Endodermal cell (in vitro differentiated cells): ENCODE measurements around the gene CACNA1D. TPM values are rescaled to one million over a fixed set of nuclear protein-coding genes. Genes with fewer than 3 reads are reported as not detected.

Experiments used
- DNase-seq: peaks from one replicate; pipeline ENCODE4 v3.0.0-alpha.2; 2017
- H3K27ac ChIP-seq: 2 replicates; pipeline ENCODE4 v1.5.1; 2013; ENCODE audit warnings: mild to moderate bottlenecking, low read depth, low read length, moderate library complexity
- H3K27me3 ChIP-seq: 2 replicates; pipeline ENCODE4 v1.6.1; 2013; ENCODE audit warnings: mild to moderate bottlenecking, low read length, moderate library complexity; ENCODE audit not compliant: insufficient read depth, control insufficient read depth, poor library complexity, severe bottlenecking
- H3K36me3 ChIP-seq: 2 replicates; pipeline ENCODE4 v1.7.0; 2013; ENCODE audit warnings: mild to moderate bottlenecking, low read length, moderate library complexity; ENCODE audit not compliant: control insufficient read depth, insufficient read depth
- H3K4me1 ChIP-seq: one replicate; pipeline ENCODE4 v1.7.0; 2013; ENCODE audit warnings: low read length; ENCODE audit not compliant: control insufficient read depth, insufficient read depth
- H3K4me3 ChIP-seq: 2 replicates; pipeline ENCODE4 v1.5.1; 2013; ENCODE audit warnings: mild to moderate bottlenecking, low read length, moderate library complexity
- H3K9ac ChIP-seq: 2 replicates; pipeline ENCODE4 v1.6.1; 2013; ENCODE audit warnings: mild to moderate bottlenecking, low read length, moderate library complexity; ENCODE audit not compliant: poor library complexity, severe bottlenecking; ENCODE audit errors: extremely low read depth
- H3K9me3 ChIP-seq: 2 replicates; pipeline ENCODE4 v1.6.1; 2013; ENCODE audit warnings: mild to moderate bottlenecking, low read length, moderate library complexity; ENCODE audit not compliant: control insufficient read depth
- H3K27ac Mint-ChIP-seq: 2 replicates; pipeline ENCODE4 v1.8.0; 2020; ENCODE audit warnings: mixed read lengths
- H3K27me3 Mint-ChIP-seq: 2 replicates; pipeline ENCODE4 v1.8.0; 2021; ENCODE audit warnings: mild to moderate bottlenecking, mixed read lengths; ENCODE audit not compliant: insufficient read depth
- H3K36me3 Mint-ChIP-seq: 2 replicates; pipeline ENCODE4 v1.8.0; 2020; ENCODE audit warnings: low read depth, mixed read lengths
- H3K4me1 Mint-ChIP-seq: 2 replicates; pipeline ENCODE4 v1.8.0; 2020; ENCODE audit warnings: mixed read lengths
- H3K4me3 Mint-ChIP-seq: 2 replicates; pipeline ENCODE4 v1.8.0; 2020; ENCODE audit warnings: mild to moderate bottlenecking, moderate library complexity, mixed read lengths
- H3K9me3 Mint-ChIP-seq: 2 replicates; pipeline ENCODE4 v1.8.0; 2020; ENCODE audit warnings: mild to moderate bottlenecking, mixed read lengths
- CTCF ChIP-seq: fragments of 200-600 bp; sonication (generic); conservative IDR thresholded peaks from 2 replicates; pipeline ENCODE4 v1.5.0; 2021; ENCODE audit warnings: antibody characterized with exemption, mild to moderate bottlenecking
- WGBS, 2 experiments: methylation state at CpG; one replicate each; pipeline versions ENCODE4 v1.1.5 to v1.1.7; 2013; ENCODE audit warnings: missing lambda C conversion rate in 2 of 2, mixed read lengths in 1 of 2; ENCODE audit not compliant: insufficient coverage in 1 of 2, insufficient read length in 1 of 2; 5-methylcytosine and 5-hydroxymethylcytosine counted together
- total RNA-seq, 2 donors: library from RNA; stranded (reverse); fragmentation: NEBNext Ultra II Directional in 1 of 2; extraction: Animal tissue kit (Norgen Biotek cat#: 25700) in 1 of 2; gene quantifications; 2 replicates in 1 of 2; 3 replicates in 1 of 2; pipeline ENCODE4 v1.2.1, GENCODE V29; 2021

Gene CACNA1D
- total RNA-seq, 2 donors from 2014 or later: 2.2 to 3.8 TPM

- no peak overlapping the region for H3K4me3 Mint-ChIP-seq
- no peaks in the 10 kb centered on the region for H3K36me3 ChIP-seq
- TF ChIP-seq CTCF: no peak
- H3K27me3 Mint-ChIP-seq: no peaks in the 10 kb centered on the region
- no peaks in the 10 kb centered on the region for H3K27me3 ChIP-seq
- no peak for DNase-seq
- no peaks in the 10 kb centered on the region for H3K9me3 Mint-ChIP-seq
- no peaks in the 10 kb centered on the region for H3K9me3 ChIP-seq
- H3K4me1 ChIP-seq: no peaks in the 10 kb centered on the region
- H3K4me3 ChIP-seq: no peak overlapping the region
- no peak overlapping the region for H3K27ac Mint-ChIP-seq
- no peaks in the 10 kb centered on the region for H3K36me3 Mint-ChIP-seq
- peak overlapping the region; percentile 52 for H3K27ac ChIP-seq
- peaks cover 10% of the 10 kb centered on the region for H3K4me1 Mint-ChIP-seq
- 86 to 87% methylated on average over 5 to 7 of the region's 7 CpGs for WGBS, 2 experiments
- H3K9ac ChIP-seq: no peak overlapping the region
Measured at GRCh38 chr3:53545996-53546359, 51.6 kb downstream of the CACNA1D start.

- H3K4me1 Mint-ChIP-seq: peaks cover 10% of the 10 kb centered on the region
- H3K9me3 Mint-ChIP-seq: no peaks in the 10 kb centered on the region
- H3K27me3 Mint-ChIP-seq: no peaks in the 10 kb centered on the region
Measured at GRCh38 chr3:53547327-53547726, 52.9 kb downstream of the CACNA1D start.

GRCh38 chr3:53550005-53550620 lies 55.7 kb downstream of the CACNA1D start:
- H3K4me1 ChIP-seq: no peaks in the 10 kb centered on the region
- no peak overlapping the region for H3K27ac ChIP-seq
- no peaks in the 10 kb centered on the region for H3K27me3 ChIP-seq
- no peak for DNase-seq
- H3K36me3 ChIP-seq: no peaks in the 10 kb centered on the region
- no peaks in the 10 kb centered on the region for H3K9me3 Mint-ChIP-seq
- H3K4me3 Mint-ChIP-seq: no peak overlapping the region
- H3K9me3 ChIP-seq: no peaks in the 10 kb centered on the region
- TF ChIP-seq CTCF: peak; percentile 20
- no peaks in the 10 kb centered on the region for H3K27me3 Mint-ChIP-seq
- no peak overlapping the region for H3K4me3 ChIP-seq
- H3K9ac ChIP-seq: no peak overlapping the region
- WGBS, 2 experiments: 83 to 92% methylated on average over 3 to 8 of the region's 8 CpGs
- H3K36me3 Mint-ChIP-seq: no peaks in the 10 kb centered on the region
- H3K4me1 Mint-ChIP-seq: peaks cover 16% of the 10 kb centered on the region
- H3K27ac Mint-ChIP-seq: no peak overlapping the region

More at GRCh38 chr3:53547327-53547726, 52.9 kb downstream of the CACNA1D start:
- no peaks in the 10 kb centered on the region for H3K36me3 ChIP-seq
- no peaks in the 10 kb centered on the region for H3K4me1 ChIP-seq
- no peak overlapping the region for H3K4me3 Mint-ChIP-seq
- DNase-seq: no peak
- H3K27me3 ChIP-seq: no peaks in the 10 kb centered on the region
- H3K4me3 ChIP-seq: no peak overlapping the region
- TF ChIP-seq CTCF: no peak
- 92 to 96% methylated on average over 8 of the region's 8 CpGs for whole genome bisulfite sequencing, 2 experiments
- H3K36me3 Mint-ChIP-seq: no peaks in the 10 kb centered on the region
- no peak overlapping the region for H3K27ac Mint-ChIP-seq
- H3K9ac ChIP-seq: no peak overlapping the region
- no peaks in the 10 kb centered on the region for H3K9me3 ChIP-seq
- no peak overlapping the region for H3K27ac ChIP-seq
